ENCODE data around the gene COQ10A. TPM values are rescaled to one million over a fixed set of nuclear protein-coding genes. Genes with fewer than 3 reads are reported as not detected.

Gene COQ10A
- total and polyA plus RNA-seq, 2 donors from 2014 or later: 14.5 to 30.0 TPM

- TF ChIP-seq CTCF (IDR thresholded peaks at IDR 0.05; ENCODE audit: borderline replicate concordance, extremely low read depth, insufficient read depth): no peak
- Histone ChIP-seq H3K9me3 (ENCODE audit: control insufficient read depth in 2 of 3, insufficient read depth in 1 of 3, low read length in 3 of 3) (no peaks in the 10 kb centered on the region), H3K27ac (ENCODE audit: low read depth in 2 of 2, low read length in 2 of 2) (no peak overlapping the region), H3K9ac (ENCODE audit: low read length in 3 of 3) (no peak overlapping the region), H3K4me1 (ENCODE audit: control insufficient read depth in 2 of 3, insufficient read depth in 2 of 3, low read depth in 1 of 3, low read length in 3 of 3) (no peaks in the 10 kb centered on the region), H3K36me3 (ENCODE audit: control insufficient read depth in 2 of 3, insufficient read depth in 3 of 3, low read length in 3 of 3) (peaks cover 5 to 18% (median 10%) of the 10 kb centered on the region in 3 donors), H3K27me3 (ENCODE audit: control insufficient read depth, insufficient read depth, low read length) (no peaks in the 10 kb centered on the region), H3K4me3 (ENCODE audit: low read length in 3 of 3) (no peak overlapping the region)
- DNase-seq: no peak
- FAIRE-seq: no peak
- intact Hi-C loops (cut with DNase I): no loop called here
Measured at GRCh38 chr12:56308714-56309113, 42.0 kb downstream of the COQ10A start.

- no peaks in the 10 kb centered on the region for H3K9me3 ChIP-seq (ENCODE audit: control insufficient read depth in 2 of 3, insufficient read depth in 1 of 3, low read length in 3 of 3)
- H3K4me3 ChIP-seq (ENCODE audit: low read length in 3 of 3): no peak overlapping the region
- no peak overlapping the region for H3K27ac ChIP-seq (ENCODE audit: low read depth in 2 of 2, low read length in 2 of 2)
- FAIRE-seq (no peak), DNase-seq (no peak)
- no peaks in the 10 kb centered on the region for H3K27me3 ChIP-seq (ENCODE audit: control insufficient read depth, insufficient read depth, low read length)
- intact Hi-C loops (cut with DNase I): no loop called here
- H3K4me1 ChIP-seq (ENCODE audit: control insufficient read depth in 2 of 3, insufficient read depth in 2 of 3, low read depth in 1 of 3, low read length in 3 of 3): peaks cover 2 to 8% (median 7%) of the 10 kb centered on the region in 3 donors
- no peak for TF ChIP-seq CTCF (IDR thresholded peaks at IDR 0.05; ENCODE audit: borderline replicate concordance, extremely low read depth, insufficient read depth)
- peaks cover 5 to 10% (median 9%) of the 10 kb centered on the region in 3 donors for H3K36me3 ChIP-seq (ENCODE audit: control insufficient read depth in 2 of 3, insufficient read depth in 3 of 3, low read length in 3 of 3)
- no peak overlapping the region for H3K9ac ChIP-seq (ENCODE audit: low read length in 3 of 3)
Measured at GRCh38 chr12:56311003-56311402, 44.3 kb downstream of the COQ10A start.

GRCh38 chr12:56315249-56315621, 48.5 kb downstream of the COQ10A start:
- DNase-seq (peak; percentile 18 to 70 (median 56)), FAIRE-seq (no peak)
- peaks cover 5 to 11% (median 10%) of the 10 kb centered on the region in 3 donors for H3K36me3 ChIP-seq (ENCODE audit: control insufficient read depth in 2 of 3, insufficient read depth in 3 of 3, low read length in 3 of 3)

More at GRCh38 chr12:56315249-56315621, 48.5 kb downstream of the COQ10A start:
- no peaks in the 10 kb centered on the region for H3K27me3 ChIP-seq (ENCODE audit: control insufficient read depth, insufficient read depth, low read length)
- no peaks in the 10 kb centered on the region for H3K9me3 ChIP-seq (ENCODE audit: control insufficient read depth in 2 of 3, insufficient read depth in 1 of 3, low read length in 3 of 3)
- peak overlapping the region; percentile 91 to 99 (median 96) for H3K9ac ChIP-seq (ENCODE audit: low read length in 3 of 3)
- H3K4me1 ChIP-seq (ENCODE audit: control insufficient read depth in 2 of 3, insufficient read depth in 2 of 3, low read depth in 1 of 3, low read length in 3 of 3): peaks cover 2 to 8% (median 7%) of the 10 kb centered on the region in 3 donors
- peak overlapping the region; percentile 86 to 97 (median 94) for H3K4me3 ChIP-seq (ENCODE audit: low read length in 3 of 3)
- intact Hi-C loops (cut with DNase I): no loop called here
- TF ChIP-seq CTCF (IDR thresholded peaks at IDR 0.05; ENCODE audit: borderline replicate concordance, extremely low read depth, insufficient read depth): no peak
- H3K27ac ChIP-seq (ENCODE audit: low read depth in 2 of 2, low read length in 2 of 2): peak overlapping the region; percentile 95 to 96

All from kidney (tissue), 14 donors.